ENCODE measurements around the gene MSRB2.

Gene MSRB2

DNA sequence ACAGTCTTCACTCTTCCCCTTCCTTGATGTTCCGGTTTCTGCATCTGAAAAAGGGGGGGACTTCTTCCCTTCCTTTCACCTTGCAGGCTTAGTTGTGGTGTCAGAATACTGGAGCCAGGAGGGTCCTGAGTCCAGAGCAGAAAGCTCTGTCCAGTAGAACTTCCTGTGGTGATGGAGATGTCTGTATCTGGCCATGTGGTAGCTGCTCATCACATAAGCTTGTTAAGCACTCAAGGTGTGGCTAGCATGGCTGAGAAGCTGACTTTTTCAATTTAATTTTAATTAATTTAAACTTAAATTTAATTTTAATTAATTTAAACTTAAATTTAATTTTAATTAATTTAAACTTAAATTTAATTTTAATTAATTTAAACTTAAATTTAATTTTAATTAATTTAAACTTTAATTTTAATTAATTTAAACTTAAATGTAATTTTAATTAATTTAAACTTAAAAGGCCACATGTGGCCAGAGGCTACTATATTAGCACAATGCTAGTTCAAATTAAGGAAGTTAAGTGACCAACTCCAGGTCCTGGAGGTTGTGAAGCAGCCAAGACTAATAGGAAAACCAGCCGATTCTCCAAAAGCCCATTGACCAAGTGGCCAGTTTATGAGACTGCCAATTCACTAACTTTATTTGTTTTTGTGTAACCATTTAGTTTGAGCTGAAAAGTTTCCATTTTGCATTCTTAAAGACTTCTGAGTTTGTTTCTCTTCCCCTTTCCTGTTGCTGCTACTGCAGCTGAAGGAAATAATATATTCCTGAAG is 16.3 kb downstream of the MSRB2 start:
- no peak for DNase-seq (ENCODE audit: low read depth)

DNA sequence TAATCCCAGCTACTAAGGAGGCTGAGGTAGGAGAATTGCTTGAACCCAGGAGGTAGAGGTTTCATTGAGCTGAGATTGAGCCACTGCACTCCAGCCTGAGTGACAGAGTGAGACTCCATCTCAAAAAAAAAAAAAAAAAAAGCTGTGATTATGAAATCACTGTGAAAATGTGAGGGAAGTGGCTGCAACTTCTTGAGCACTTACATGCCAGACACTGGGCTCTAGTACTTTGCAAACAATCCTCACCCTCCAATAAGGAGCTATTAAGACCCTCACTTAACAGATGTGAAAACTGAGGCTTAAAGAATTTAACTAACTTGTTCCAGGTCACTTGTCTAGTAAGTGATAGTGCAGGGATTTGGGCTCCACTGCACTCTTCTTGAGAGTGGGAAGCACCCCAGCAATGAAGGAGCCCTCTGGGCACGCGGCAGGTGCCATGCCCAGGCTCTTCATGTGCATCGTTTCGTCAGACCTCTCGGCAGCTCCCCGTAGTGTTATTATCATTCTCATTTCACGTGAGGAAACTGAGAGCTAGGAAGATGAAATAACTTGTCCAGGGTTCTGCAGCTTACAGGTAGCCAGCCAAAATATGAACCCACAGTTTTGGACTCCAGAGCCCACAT is 19.0 kb downstream of the MSRB2 start:
- DNase-seq (ENCODE audit: low read depth): no peak

DNA sequence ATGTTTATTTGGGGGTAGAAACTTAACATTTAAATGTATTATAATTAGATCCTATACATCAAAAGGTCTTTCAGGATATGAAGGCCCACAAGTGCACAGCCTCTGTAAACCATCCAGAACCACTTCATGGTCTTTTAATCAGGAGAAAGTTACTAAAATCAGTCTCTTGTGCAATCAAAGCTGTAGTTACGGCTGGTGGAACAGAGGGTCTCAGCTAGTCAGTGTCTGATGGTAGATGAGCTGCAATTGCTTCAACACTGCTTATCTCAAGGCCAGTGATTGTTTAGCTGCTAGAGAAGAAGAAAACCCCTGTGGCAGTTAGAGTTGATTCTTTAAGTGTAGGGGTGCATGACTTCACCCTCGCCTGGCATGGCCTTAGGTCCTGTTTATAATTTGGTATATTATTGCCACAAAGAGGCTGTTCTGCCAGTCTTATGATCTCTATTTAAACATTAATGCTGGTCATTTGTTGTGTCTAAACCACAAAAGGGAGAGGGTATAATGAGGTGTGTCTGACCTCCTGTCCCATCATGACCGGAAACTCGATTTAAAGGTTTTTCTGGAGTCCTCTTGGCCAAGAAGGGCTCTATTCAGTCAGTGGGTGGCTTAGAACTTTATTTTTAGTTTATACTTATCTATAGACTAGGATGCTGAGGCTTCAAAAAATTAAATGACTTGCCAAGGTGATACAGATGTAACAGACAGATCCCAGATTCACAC is 21.3 kb downstream of the MSRB2 start:
- no peak for DNase-seq (ENCODE audit: low read depth)

DNA sequence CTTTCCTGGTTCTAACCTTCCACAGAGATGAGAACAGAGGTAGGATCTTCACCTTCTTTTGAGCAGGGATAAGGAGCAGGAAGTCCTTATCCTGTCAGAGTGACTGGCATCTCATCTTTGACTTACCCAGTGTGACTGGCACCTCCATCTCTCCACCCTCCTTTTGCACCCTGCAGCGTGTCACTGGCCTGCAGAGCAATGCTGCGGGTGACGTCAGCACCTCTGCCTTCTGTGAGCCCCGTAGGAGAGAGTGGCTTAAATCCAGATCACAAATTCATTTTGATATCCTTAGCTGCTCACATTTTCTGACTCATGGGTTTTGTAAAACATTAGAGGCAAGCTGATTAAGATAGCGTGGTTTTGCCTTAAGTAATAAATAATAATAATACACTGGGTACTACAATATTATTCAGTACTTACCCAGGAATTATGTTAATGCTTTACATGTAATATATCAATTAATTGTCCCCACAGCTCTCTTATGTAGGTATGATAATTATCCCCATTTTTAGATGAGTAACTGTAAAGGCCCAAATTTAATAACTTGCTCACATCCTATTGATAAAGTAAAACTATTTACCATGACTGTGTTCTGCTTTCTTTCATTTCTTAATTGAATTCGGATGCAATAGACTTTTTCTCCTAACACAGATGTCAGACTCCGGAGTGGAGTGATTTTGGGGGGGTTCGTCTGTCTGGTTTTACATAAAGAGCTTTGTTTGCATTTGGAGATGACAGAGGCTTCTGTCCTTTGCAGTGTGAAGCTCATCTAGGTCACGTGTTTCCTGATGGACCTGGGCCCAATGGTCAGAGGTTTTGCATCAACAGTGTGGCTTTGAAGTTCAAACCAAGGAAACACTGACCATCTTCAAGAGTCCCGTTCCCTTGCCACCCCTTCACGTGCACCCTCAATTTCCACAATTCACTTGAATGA is 24.9 kb downstream of the MSRB2 start:
- no peak for DNase-seq (ENCODE audit: low read depth)

DNA sequence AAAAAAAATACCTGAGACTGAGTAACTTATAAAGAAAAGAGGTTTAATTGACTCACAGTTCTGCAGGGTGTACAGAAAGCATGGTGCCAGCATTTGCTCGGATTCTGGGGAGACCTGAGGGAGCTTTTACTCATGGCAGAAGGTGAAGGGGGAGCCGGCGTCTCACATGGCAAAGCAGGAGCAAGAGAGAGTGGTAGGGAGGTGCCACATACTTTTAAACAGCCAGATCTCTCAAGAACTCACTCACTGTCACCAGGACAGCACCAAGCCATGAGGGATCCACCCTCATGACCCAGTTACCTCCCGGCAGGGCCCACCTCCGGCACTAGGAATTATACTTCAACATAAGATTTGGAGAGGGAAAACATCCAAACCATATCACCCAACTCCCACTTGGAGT is 25.8 kb downstream of the MSRB2 start:
- no peak for DNase-seq (ENCODE audit: low read depth)

GRCh38 chr10:23136462-23136861 is 41.1 kb downstream of the MSRB2 start:
- no peak for DNase-seq (ENCODE audit: low read depth)

- DNase-seq (ENCODE audit: low read depth): no peak
Measured at GRCh38 chr10:23139677-23140076, 44.3 kb downstream of the MSRB2 start.

- DNase-seq (ENCODE audit: low read depth): no peak
Measured at GRCh38 chr10:23141995-23142394, 46.6 kb downstream of the MSRB2 start.

GRCh38 chr10:23146258-23146657 is 50.9 kb downstream of the MSRB2 start:
- DNase-seq (ENCODE audit: low read depth): no peak

DNA sequence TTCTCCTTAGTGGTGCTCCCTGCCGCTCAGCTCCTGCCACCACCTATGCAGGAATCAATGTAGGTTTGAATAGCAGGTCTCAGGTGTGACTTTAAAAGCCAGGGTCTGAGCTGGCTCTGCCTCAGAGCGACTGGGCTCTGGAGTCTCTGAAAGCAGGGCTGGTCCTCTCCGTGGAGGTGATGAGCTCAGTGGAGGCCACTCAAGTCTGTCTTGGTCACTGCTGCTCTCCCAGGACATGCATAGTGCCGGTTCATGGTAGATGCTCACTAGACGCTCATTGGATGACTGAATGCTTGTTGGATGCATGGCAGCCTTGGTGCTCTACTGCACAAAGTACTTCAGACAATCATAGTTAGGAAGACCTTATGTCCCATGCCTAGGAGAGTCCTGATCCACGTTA is 51.7 kb downstream of the MSRB2 start:
- no peak for DNase-seq (ENCODE audit: low read depth)

- no peak for DNase-seq (ENCODE audit: low read depth)
Measured at GRCh38 chr10:23148214-23148613, 52.8 kb downstream of the MSRB2 start.

DNA sequence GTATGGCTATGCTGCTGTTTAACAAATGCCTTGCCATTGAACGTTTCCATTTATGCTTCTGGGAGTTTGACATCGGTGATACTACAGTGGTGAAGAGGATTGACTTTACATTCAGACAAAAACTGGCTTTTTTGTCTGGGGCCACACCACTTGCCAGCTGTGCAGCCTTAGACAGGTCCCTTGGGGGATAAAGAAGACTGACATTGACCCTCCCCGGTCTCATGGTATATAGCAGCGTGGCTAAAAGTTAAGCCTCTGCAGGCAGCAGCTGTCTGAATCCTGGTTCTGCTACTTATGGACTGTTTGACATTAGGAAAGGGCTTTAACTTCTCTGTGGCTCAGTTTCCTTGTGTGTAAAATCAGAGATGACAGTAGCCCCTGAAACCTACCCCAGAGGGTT is 54.7 kb downstream of the MSRB2 start:
- DNase-seq (ENCODE audit: low read depth): no peak

- no peak for DNase-seq (ENCODE audit: low read depth)
Measured at GRCh38 chr10:23150610-23151009, 55.2 kb downstream of the MSRB2 start.

DNA sequence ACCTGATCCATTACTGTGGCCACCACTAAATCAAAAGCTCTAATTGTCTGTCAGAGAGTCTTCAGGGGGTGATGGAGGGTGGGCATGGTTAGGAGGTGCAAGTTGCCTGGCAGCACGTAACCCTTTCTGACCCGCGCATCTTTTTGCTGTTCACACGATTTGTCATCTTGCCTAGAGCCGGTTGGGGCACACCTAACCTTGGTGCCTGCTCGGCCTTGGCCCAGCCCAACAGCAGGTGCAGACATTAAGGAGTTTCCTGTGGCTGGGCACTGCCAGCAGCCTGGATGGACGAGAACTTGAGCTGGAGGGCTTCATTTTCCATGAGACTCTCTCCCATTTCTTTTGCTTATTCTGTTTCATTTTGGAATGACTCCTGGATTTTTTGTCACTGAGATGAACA is 55.7 kb downstream of the MSRB2 start:
- no peak for DNase-seq (ENCODE audit: low read depth)

- no peak for DNase-seq (ENCODE audit: low read depth)
Measured at GRCh38 chr10:23155169-23155568, 59.8 kb downstream of the MSRB2 start.

DNA sequence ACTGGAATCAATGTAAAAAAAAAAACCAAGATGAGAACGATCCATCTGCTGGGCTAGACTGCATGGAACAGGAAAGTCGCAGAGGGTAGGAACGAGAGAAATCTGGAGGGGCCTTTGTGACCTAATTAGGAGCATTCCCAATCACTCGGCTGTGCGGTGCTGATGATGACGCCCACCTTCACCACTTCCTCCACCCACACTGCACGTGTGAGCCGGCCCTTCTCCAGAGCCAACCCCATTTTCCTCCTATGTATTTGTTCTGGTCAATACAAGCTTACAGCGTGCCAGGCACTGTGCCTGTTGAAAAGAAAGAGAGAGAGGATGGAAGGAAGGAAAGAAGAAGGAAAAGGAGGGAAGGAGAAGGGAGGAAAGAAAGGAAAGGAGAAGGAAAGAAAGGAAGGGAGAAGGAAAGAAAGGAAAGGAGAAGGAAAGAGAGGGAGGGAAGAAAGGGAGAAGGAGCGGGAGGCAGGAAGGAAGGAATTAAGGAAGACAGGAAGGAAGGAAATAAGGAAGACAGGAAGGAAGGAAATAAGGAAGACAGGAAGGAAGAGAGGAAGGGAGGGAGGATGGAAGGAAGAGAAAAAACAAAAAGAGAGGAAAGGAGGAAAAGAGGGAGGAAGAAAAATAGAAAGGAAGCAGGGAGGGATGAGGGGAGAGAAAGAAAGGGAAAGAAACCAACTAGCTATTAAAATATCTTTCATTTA is 61.2 kb downstream of the MSRB2 start:
- no peak for DNase-seq (ENCODE audit: low read depth)

DNA sequence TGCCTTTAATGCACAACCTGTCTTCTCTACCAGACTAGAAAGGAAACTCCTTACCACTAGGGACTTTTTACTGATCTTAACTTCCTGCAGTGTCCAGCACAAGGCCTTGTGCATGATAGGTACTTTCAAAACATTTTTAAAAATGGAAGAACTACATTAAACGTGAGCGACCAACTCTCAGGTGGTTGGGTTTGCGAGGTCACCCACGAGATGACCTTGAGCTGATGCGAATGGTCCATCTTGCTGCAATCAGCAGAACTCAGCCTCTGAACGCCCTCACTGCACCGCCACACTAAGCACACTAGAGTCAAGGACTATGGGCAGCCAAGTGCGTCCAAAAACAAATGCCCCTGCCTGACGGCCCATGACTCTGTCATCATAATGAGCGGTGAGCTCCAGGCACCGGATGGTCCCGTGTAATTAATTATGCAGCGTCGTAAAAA is 61.9 kb downstream of the MSRB2 start:
- DNase-seq (ENCODE audit: low read depth): no peak

- DNase-seq (ENCODE audit: low read depth): no peak
Measured at GRCh38 chr10:23157691-23158369, 62.5 kb downstream of the MSRB2 start.

DNA sequence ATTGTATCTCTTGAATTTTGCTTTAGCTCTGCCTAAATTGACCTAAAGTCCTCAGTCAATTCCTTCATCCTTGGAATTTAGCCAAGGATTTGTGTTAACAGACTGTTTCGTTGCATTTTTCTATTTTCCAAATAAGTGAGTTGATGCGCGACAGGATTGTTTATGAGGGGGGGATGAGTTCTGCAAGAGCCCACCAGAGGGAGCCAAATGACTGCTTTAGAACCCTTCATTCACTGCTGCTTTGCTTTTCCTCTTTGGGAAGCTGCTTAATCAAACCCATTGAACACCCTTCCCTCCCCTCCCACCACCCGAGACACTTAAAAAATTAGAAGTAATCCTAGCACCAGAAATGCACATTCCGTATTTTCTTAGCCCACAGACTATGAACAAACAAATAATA is 63.0 kb downstream of the MSRB2 start:
- DNase-seq (ENCODE audit: low read depth): peak; percentile 26

DNA sequence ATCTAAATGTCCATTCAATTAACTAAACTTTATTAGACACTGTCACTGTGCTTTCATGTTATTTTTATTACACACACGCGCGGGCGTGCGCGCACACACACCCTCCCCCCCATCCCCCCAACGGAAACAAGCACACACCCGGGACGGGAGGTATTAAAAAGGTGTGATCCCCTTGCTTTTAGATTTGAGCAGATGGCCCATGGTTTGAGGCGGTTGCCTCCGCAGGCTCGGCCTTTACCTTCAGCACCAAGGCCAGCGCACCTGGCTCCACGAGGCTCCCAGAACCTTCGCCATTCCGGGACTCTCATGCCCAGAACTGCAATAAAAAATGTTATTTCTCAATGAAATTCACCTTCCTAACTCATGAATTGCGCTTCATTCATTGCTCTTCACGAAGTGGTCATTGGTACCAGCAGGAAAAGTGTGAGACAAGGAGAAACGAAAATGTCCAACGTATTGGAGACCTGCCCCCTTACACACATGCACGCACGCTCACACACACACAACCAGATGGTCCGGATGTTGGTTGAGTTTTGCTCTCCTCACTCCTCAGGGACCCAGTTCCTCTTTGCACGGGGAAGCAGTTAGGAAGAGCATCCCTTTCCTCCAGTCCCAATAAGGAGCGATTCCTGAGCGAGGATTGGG is 76.0 kb downstream of the MSRB2 start:
- no peak for DNase-seq (ENCODE audit: low read depth)

All from activated T-cell treated with anti-CD3 and anti-CD28 coated beads for 24 hours (primary cell).